Prostate gland (tissue), 2 donors: ENCODE data around the gene HMOX2.

Experiments
- POLR2AphosphoS5 ChIP-seq: sonication (generic); formaldehyde crosslinking; IDR thresholded peaks from one replicate; pipeline ENCODE4 v1.6.1; 2017; ENCODE audit warnings: antibody characterized with exemption
- TF ChIP-seq, protein P1 (sequence below), 4 experiments: fragments of 200-600 bp in 2 of 4; fragments of 450-650 bp in 2 of 4; sonication (generic) in 2 of 4; IDR thresholded peaks; 1 replicate in 3 of 4; 2 replicates in 1 of 4; pipeline ENCODE4 v1.5.1; 2016 to 2019; ENCODE audit warnings: antibody characterized with exemption in 4 of 4, mild to moderate bottlenecking in 2 of 4, moderate library complexity in 2 of 4

DNA sequence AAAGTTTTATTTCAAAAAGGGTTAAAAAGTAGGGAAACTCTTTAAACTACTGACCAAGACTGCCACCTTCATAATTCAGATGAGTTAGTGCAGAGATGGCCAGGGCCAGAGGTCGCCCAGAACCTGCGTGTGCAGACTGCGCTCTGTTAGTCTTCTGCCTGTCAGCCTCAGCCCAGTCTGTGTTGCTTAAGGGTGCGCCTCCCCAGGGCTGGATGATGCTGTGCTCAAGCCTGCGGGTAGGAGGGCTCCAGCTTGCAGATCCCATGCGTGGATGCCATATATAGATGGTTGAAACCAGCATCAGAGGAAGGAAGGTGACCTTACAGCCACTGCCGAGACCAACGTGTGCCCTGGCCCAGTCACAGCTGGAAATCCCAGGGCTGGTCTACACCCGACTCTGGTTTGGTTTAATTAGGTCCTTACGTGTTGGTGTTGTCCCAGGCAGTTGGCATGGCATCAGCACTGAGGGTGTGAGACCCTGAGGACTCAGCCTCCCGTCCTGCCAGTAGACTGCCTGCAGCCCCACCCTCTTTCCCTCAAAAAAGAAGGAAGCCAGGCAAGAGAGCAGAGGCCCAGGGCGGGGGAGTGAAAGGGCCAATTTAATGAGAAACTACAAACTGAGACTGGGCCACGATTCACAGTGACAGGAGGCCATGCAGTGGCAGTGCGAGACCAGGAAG lies 34.7 kb downstream of the HMOX2 start:
- TF ChIP-seq, protein P1, sequence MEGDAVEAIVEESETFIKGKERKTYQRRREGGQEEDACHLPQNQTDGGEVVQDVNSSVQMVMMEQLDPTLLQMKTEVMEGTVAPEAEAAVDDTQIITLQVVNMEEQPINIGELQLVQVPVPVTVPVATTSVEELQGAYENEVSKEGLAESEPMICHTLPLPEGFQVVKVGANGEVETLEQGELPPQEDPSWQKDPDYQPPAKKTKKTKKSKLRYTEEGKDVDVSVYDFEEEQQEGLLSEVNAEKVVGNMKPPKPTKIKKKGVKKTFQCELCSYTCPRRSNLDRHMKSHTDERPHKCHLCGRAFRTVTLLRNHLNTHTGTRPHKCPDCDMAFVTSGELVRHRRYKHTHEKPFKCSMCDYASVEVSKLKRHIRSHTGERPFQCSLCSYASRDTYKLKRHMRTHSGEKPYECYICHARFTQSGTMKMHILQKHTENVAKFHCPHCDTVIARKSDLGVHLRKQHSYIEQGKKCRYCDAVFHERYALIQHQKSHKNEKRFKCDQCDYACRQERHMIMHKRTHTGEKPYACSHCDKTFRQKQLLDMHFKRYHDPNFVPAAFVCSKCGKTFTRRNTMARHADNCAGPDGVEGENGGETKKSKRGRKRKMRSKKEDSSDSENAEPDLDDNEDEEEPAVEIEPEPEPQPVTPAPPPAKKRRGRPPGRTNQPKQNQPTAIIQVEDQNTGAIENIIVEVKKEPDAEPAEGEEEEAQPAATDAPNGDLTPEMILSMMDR (IDR thresholded peaks at IDR 0.05): no peak
- no peak for TF ChIP-seq POLR2AphosphoS5
